Suprapubic skin (tissue), 4 donors: ENCODE data around the gene DNLZ.
"Not testable (repeated sequence)": the region's sequence is repeated elsewhere in the genome, so short reads cannot be mapped to it uniquely, and the experiment has no call there.

Source experiments
- CTCF ChIP-seq, 2 donors: fragments of 200-600 bp in 1 of 2; fragments of 450-650 bp in 1 of 2; sonication (generic) in 1 of 2; IDR thresholded peaks; one replicate each; pipeline ENCODE4 v1.5.1; 2016 to 2019; ENCODE audit warnings: antibody characterized with exemption in 2 of 2, mild to moderate bottlenecking in 1 of 2, moderate library complexity in 1 of 2
- EP300 ChIP-seq: sonication (generic); formaldehyde crosslinking; IDR thresholded peaks from one replicate; pipeline ENCODE4 v1.6.1; 2017; ENCODE audit warnings: antibody characterized with exemption
- POLR2A ChIP-seq, 2 donors: fragments of 450-650 bp; IDR thresholded peaks; one replicate each; pipeline ENCODE4 v1.6.1; 2017; ENCODE audit warnings: antibody characterized with exemption in 2 of 2, mild to moderate bottlenecking in 2 of 2, moderate library complexity in 2 of 2
- POLR2AphosphoS5 ChIP-seq, 3 donors: sonication (generic); formaldehyde crosslinking; IDR thresholded peaks; one replicate each; pipeline ENCODE4 v1.6.1; 2017; ENCODE audit warnings: antibody characterized with exemption in 3 of 3

GRCh38 chr9:136407061-136407460 lies 43.5 kb upstream of the DNLZ start:
- not testable (repeated sequence) for TF ChIP-seq CTCF (IDR thresholded peaks at IDR 0.05); EP300; POLR2A (IDR thresholded peaks at IDR 0.05); POLR2AphosphoS5 (IDR thresholded peaks at IDR 0.05)
